SK-N-SH (cell line): ENCODE measurements around the gene IMMT.

Experiments used
- CHD2 ChIP-seq: fragments of 150-350 bp; IDR thresholded peaks from 2 replicates; pipeline ENCODE4 v1.6.1; 2018; ENCODE audit warnings: low read length; ENCODE audit not compliant: partially characterized antibody
- EP300 ChIP-seq, 2 experiments: IDR thresholded peaks; 2 replicates each; pipeline versions ENCODE4 v1.4.0 to v1.6.1; 2012; ENCODE audit warnings: borderline replicate concordance in 1 of 2, low read depth in 1 of 2, low read length in 1 of 2
- FOXM1 ChIP-seq: IDR thresholded peaks from 2 replicates; pipeline ENCODE4 v1.4.0; 2012; ENCODE audit warnings: low read depth, mild to moderate bottlenecking
- POLR2AphosphoS5 ChIP-seq: IDR thresholded peaks from 2 replicates; pipeline ENCODE4 v1.6.1; 2012; ENCODE audit warnings: low read depth, low read length
- RFX5 ChIP-seq: IDR thresholded peaks from 2 replicates; pipeline ENCODE4 v1.6.1; 2012; ENCODE audit warnings: mild to moderate bottlenecking, improper control_type of control experiment, low read length
- SMC3 ChIP-seq: IDR thresholded peaks from 2 replicates; pipeline ENCODE4 v1.6.1; 2012; ENCODE audit warnings: low read depth, low read length, improper control_type of control experiment
- TCF12 ChIP-seq: IDR thresholded peaks from 2 replicates; pipeline ENCODE4 v1.4.0; 2012
- YY1 ChIP-seq: IDR thresholded peaks from 2 replicates; pipeline ENCODE4 v1.4.0; 2012; ENCODE audit warnings: low read depth, mild to moderate bottlenecking
- TF ChIP-seq, protein P1 (sequence below): fragments of 200-600 bp; sonication (generic); IDR thresholded peaks from 2 replicates; pipeline ENCODE4 v1.6.1; 2017; ENCODE audit warnings: antibody characterized with exemption, mild to moderate bottlenecking, moderate library complexity
- TF ChIP-seq, protein P2 (sequence below): IDR thresholded peaks from 2 replicates; pipeline ENCODE4 v1.6.1; 2012; ENCODE audit warnings: mild to moderate bottlenecking, low read depth, low read length, moderate library complexity
- TF ChIP-seq, protein P3 (sequence below): fragments of 150-350 bp; IDR thresholded peaks from 2 replicates; pipeline ENCODE4 v1.6.1; 2017; ENCODE audit warnings: antibody characterized with exemption, low read length, low read depth, borderline replicate concordance

DNA sequence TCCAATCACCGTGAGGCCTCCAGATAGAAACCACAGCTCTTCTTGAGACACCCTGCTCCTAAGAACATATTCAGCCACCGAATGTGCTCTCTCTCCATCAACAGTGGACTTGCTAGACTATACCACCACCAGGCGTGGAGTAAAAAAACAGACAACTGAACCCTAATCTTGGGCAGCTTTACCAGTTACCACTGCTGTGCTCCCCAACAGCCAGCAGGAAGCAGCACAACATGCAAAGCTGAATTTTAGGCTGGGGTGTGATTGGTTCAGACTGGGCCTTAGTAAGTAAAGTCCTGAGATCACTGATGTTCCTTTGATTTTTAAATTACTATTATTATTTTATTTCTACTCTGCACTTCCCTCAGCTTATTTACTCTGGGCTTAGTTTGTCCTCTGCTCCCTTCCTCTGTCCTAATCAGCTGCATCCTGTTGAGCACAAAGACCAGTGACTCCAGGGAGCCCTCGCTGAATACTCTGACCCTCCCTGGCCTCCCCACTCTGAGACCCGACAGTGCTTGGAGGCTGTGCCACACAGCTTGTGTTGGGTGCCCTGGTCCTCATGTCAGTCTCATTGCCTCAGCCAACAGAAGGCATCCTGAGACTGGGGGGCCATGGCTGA, 25.9 kb upstream of the IMMT start:
- TF ChIP-seq POLR2AphosphoS5 (no peak), TCF12 (no peak), RFX5 (no peak), FOXM1 (no peak), SMC3 (peak; percentile 79), YY1 (no peak), EP300 (IDR thresholded peaks at IDR 0.05; ENCODE audit: borderline replicate concordance in 1 of 2, low read depth in 1 of 2, low read length in 1 of 2) (no peak), CHD2 (no peak)
- TF ChIP-seq, protein P1, sequence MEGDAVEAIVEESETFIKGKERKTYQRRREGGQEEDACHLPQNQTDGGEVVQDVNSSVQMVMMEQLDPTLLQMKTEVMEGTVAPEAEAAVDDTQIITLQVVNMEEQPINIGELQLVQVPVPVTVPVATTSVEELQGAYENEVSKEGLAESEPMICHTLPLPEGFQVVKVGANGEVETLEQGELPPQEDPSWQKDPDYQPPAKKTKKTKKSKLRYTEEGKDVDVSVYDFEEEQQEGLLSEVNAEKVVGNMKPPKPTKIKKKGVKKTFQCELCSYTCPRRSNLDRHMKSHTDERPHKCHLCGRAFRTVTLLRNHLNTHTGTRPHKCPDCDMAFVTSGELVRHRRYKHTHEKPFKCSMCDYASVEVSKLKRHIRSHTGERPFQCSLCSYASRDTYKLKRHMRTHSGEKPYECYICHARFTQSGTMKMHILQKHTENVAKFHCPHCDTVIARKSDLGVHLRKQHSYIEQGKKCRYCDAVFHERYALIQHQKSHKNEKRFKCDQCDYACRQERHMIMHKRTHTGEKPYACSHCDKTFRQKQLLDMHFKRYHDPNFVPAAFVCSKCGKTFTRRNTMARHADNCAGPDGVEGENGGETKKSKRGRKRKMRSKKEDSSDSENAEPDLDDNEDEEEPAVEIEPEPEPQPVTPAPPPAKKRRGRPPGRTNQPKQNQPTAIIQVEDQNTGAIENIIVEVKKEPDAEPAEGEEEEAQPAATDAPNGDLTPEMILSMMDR = peak; percentile 97
- TF ChIP-seq, protein P2, sequence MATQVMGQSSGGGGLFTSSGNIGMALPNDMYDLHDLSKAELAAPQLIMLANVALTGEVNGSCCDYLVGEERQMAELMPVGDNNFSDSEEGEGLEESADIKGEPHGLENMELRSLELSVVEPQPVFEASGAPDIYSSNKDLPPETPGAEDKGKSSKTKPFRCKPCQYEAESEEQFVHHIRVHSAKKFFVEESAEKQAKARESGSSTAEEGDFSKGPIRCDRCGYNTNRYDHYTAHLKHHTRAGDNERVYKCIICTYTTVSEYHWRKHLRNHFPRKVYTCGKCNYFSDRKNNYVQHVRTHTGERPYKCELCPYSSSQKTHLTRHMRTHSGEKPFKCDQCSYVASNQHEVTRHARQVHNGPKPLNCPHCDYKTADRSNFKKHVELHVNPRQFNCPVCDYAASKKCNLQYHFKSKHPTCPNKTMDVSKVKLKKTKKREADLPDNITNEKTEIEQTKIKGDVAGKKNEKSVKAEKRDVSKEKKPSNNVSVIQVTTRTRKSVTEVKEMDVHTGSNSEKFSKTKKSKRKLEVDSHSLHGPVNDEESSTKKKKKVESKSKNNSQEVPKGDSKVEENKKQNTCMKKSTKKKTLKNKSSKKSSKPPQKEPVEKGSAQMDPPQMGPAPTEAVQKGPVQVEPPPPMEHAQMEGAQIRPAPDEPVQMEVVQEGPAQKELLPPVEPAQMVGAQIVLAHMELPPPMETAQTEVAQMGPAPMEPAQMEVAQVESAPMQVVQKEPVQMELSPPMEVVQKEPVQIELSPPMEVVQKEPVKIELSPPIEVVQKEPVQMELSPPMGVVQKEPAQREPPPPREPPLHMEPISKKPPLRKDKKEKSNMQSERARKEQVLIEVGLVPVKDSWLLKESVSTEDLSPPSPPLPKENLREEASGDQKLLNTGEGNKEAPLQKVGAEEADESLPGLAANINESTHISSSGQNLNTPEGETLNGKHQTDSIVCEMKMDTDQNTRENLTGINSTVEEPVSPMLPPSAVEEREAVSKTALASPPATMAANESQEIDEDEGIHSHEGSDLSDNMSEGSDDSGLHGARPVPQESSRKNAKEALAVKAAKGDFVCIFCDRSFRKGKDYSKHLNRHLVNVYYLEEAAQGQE = no peak
- TF ChIP-seq, protein P3, sequence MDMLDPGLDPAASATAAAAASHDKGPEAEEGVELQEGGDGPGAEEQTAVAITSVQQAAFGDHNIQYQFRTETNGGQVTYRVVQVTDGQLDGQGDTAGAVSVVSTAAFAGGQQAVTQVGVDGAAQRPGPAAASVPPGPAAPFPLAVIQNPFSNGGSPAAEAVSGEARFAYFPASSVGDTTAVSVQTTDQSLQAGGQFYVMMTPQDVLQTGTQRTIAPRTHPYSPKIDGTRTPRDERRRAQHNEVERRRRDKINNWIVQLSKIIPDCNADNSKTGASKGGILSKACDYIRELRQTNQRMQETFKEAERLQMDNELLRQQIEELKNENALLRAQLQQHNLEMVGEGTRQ = no peak
